ENCODE data around the gene ACTL9.

DNA sequence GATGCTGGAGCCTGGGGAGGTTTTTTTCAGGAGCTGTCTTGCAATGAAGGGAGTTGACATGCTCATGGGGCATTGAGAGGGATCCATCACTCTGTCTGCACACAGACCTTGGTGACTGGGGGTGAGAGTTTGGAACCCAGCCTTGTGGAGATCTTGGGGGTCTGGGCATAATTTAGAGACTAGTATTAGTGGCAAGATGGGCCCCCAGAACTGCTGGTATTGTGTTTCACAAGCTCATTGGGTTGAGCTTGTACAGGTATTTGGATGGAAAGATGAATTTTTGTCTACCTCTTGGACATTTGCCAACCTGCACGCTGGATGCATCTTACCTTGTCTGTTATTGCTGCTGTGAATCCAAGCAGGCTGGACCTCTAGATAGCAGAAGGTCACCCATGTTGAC, 22.7 kb upstream of the ACTL9 start, which contains the start of gene OR2Z1:
- TF ChIP-seq GATA2 (IDR thresholded peaks at IDR 0.05; ENCODE audit: low read depth, low read length) (no peak), GATA3 (IDR thresholded peaks at IDR 0.05; ENCODE audit: low read depth, low read length) (no peak)
